Measurements from ENCODE around the gene PDX1.

PDX1 gene

GRCh38 chr13:27971236-27971645 is 51.4 kb downstream of the PDX1 start:
- DNase-seq = peak; percentile 19

GRCh38 chr13:27971776-27972477 is 52.1 kb downstream of the PDX1 start:
- peak; percentile 39 for DNase-seq

- DNase-seq = peak; percentile 4
Measured at GRCh38 chr13:27972478-27972820, 52.6 kb downstream of the PDX1 start.

GRCh38 chr13:27973291-27973690 is 53.5 kb downstream of the PDX1 start:
- DNase-seq = peak; percentile 28

- DNase-seq = peak; percentile 38
Measured at GRCh38 chr13:27973961-27974662, 54.3 kb downstream of the PDX1 start.

Measured in activated effector memory CD4-positive, alpha-beta T cell treated with anti-CD3 and anti-CD28 coated beads, Interleukin-2, amount 50 U/mL, for 16 hours (primary cell).